ENCODE measurements around the gene UNC13D.

DNA sequence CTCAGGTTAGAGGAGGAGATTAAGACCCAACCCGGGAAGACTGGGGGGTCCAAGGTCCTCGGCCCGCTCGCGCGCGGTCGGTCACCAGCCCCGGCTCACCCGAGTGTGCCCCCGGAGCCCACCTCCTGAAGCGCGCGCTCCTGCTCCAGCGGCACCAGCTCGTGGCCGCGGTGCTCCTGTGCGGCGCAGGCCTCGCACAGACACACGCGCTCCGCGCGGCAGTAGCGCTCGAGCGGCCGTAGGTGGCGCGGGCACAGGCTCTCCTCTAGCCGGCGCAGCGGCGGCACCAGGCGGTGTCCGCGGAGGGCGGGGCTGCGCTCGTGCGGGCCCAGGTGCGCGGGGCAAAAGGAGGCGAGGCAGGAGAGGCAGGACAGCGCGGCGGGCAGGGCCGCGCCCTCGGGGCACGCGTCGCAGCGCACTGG, 33.6 kb upstream of the UNC13D start:
- TF ChIP-seq POLR2A (IDR thresholded peaks at IDR 0.05; ENCODE audit: low read depth, low read length) (no peak), POLR2AphosphoS5 (IDR thresholded peaks at IDR 0.05; ENCODE audit: low read depth, low read length) (no peak), TAF1 (IDR thresholded peaks at IDR 0.05; ENCODE audit: low read depth, low read length) (no peak)
